ENCODE results near the gene UBQLN4. TPM values are rescaled to one million over a fixed set of nuclear protein-coding genes. Genes with fewer than 3 reads are reported as not detected.

Gene UBQLN4
- polyA plus RNA-seq, 1 donor from 2014 or later = 34.9 TPM

DNA sequence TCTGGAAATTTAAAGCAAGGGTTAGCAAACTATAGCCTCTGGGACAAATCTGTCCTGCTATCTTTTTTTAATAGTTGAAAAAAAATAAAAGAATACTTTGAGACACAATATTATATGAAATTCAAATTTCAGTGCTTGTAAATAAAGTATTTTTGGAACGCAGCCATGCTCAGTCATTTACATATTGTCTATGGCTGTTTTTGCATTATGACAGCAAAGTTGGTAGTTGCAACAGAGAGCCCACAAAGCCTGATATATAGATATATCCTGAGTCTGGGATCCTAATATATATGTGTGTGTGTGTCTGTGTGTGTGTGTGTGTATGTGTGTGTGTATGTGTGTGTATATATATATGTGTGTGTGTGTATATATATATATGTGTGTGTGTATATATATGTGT, 53.6 kb downstream of the UBQLN4 start:
- H3F3A ChIP-seq (ENCODE audit: insufficient read depth, low read length, poor library complexity, severe bottlenecking) = no peaks in the 10 kb centered on the region
- H3K9ac ChIP-seq (ENCODE audit: low read length) = no peak overlapping the region
- H3K4me3 ChIP-seq (ENCODE audit: low read length) = no peak overlapping the region
- no peaks in the 10 kb centered on the region for H4K20me1 ChIP-seq (ENCODE audit: insufficient read depth)
- no peaks in the 10 kb centered on the region for H3K9me3 ChIP-seq (ENCODE audit: low read length)
- no peak overlapping the region for H3K4me2 ChIP-seq (ENCODE audit: low read length)
- no peaks in the 10 kb centered on the region for H3K36me3 ChIP-seq (ENCODE audit: insufficient read depth, low read length)
- no peaks in the 10 kb centered on the region for H3K9me2 ChIP-seq (ENCODE audit: insufficient read depth, low read length)
- no peak overlapping the region for H2AFZ ChIP-seq (ENCODE audit: low read depth, low read length)
- H3K79me2 ChIP-seq (replicated peaks; ENCODE audit: insufficient read depth, low read length) = no peaks in the 10 kb centered on the region
- H3K27ac ChIP-seq (ENCODE audit: low read length) = no peak overlapping the region
- H3K27me3 ChIP-seq (ENCODE audit: insufficient read depth, low read depth, low read length) = no peaks in the 10 kb centered on the region
- TF ChIP-seq RAD21 (conservative IDR thresholded peaks at IDR 0.05) = no peak
- no peak for TF ChIP-seq TAF1 (IDR thresholded peaks at IDR 0.05; ENCODE audit: low read depth)
- TF ChIP-seq, protein P1, sequence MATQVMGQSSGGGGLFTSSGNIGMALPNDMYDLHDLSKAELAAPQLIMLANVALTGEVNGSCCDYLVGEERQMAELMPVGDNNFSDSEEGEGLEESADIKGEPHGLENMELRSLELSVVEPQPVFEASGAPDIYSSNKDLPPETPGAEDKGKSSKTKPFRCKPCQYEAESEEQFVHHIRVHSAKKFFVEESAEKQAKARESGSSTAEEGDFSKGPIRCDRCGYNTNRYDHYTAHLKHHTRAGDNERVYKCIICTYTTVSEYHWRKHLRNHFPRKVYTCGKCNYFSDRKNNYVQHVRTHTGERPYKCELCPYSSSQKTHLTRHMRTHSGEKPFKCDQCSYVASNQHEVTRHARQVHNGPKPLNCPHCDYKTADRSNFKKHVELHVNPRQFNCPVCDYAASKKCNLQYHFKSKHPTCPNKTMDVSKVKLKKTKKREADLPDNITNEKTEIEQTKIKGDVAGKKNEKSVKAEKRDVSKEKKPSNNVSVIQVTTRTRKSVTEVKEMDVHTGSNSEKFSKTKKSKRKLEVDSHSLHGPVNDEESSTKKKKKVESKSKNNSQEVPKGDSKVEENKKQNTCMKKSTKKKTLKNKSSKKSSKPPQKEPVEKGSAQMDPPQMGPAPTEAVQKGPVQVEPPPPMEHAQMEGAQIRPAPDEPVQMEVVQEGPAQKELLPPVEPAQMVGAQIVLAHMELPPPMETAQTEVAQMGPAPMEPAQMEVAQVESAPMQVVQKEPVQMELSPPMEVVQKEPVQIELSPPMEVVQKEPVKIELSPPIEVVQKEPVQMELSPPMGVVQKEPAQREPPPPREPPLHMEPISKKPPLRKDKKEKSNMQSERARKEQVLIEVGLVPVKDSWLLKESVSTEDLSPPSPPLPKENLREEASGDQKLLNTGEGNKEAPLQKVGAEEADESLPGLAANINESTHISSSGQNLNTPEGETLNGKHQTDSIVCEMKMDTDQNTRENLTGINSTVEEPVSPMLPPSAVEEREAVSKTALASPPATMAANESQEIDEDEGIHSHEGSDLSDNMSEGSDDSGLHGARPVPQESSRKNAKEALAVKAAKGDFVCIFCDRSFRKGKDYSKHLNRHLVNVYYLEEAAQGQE (IDR thresholded peaks at IDR 0.05; ENCODE audit: borderline replicate concordance) = no peak

DNA sequence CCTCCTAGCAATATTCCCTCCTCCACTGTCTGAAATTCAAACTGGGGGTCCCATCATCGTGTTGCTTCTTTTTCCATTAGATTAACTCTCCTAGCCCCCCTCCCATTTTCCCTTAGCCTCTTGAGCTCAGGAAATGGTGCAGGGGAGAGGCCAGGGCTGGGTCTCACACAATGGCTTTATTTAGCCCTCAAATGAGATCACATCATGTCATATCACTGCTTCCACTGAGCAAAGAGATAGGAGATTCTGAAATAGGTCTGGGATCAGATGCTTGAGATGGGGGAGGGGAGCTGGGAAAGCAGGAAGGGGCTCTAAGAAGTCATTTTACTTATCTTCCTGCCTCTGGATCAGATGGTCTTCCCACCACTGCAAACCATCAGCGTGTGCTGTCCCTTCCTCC, 57.4 kb downstream of the UBQLN4 start:
- no peak overlapping the region for H2AFZ ChIP-seq (ENCODE audit: low read depth, low read length)

DNA sequence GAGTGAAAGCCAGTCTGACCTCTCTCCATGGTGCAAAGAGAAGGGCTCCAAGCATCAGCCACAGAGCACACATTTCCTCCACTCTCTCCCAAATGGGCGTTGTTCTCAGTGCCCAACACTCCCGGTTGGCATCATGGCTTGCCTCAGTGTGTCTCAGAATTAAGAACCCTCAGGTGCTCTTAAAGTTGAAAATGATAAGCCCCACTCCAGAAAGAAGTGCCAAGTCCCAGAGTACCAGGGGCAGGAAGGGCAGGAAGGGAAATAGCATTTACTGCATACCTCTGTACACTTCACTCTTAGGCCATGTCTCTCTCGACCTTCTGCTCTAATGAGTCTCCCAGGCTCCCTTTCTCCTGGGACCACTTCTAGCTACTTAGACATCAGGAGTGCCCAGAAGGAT, 60.0 kb downstream of the UBQLN4 start:
- H3F3A ChIP-seq (ENCODE audit: insufficient read depth, low read length, poor library complexity, severe bottlenecking) = no peaks in the 10 kb centered on the region
- no peaks in the 10 kb centered on the region for H4K20me1 ChIP-seq (ENCODE audit: insufficient read depth)
- H3K9ac ChIP-seq (ENCODE audit: low read length) = no peak overlapping the region
- no peaks in the 10 kb centered on the region for H3K36me3 ChIP-seq (ENCODE audit: insufficient read depth, low read length)
- TF ChIP-seq, protein P1 (IDR thresholded peaks at IDR 0.05; ENCODE audit: borderline replicate concordance) = no peak
- TF ChIP-seq POLR2AphosphoS5 (IDR thresholded peaks at IDR 0.05) (no peak), EP300 (conservative IDR thresholded peaks at IDR 0.05; ENCODE audit: poor library complexity, severe bottlenecking) (no peak), SMC3 (conservative IDR thresholded peaks at IDR 0.05; ENCODE audit: poor library complexity) (no peak), EZH2 (IDR thresholded peaks at IDR 0.05; ENCODE audit: borderline replicate concordance, insufficient read depth, low read length, poor library complexity, severe bottlenecking) (no peak), MXI1 (conservative IDR thresholded peaks at IDR 0.05; ENCODE audit: poor library complexity, severe bottlenecking) (no peak)
- no peak overlapping the region for H3K4me2 ChIP-seq (ENCODE audit: low read length)
- no peaks in the 10 kb centered on the region for H3K9me3 ChIP-seq (ENCODE audit: low read length)
- H3K27ac ChIP-seq (ENCODE audit: low read length) = no peak overlapping the region
- no peak overlapping the region for H2AFZ ChIP-seq (ENCODE audit: low read depth, low read length)
- no peaks in the 10 kb centered on the region for H3K79me2 ChIP-seq (replicated peaks; ENCODE audit: insufficient read depth, low read length)
- H3K9me2 ChIP-seq (ENCODE audit: insufficient read depth, low read length) = no peaks in the 10 kb centered on the region
- H3K27me3 ChIP-seq (ENCODE audit: insufficient read depth, low read depth, low read length) = no peaks in the 10 kb centered on the region
- no peak overlapping the region for H3K4me3 ChIP-seq (ENCODE audit: low read length)

More for the DNA sequence above, 57.4 kb downstream of the UBQLN4 start:
- no peak for TF ChIP-seq SMC3 (conservative IDR thresholded peaks at IDR 0.05; ENCODE audit: poor library complexity)
- H4K20me1 ChIP-seq (ENCODE audit: insufficient read depth) = no peaks in the 10 kb centered on the region
- H3K27me3 ChIP-seq (ENCODE audit: insufficient read depth, low read depth, low read length) = no peaks in the 10 kb centered on the region
- no peak overlapping the region for H3K9ac ChIP-seq (ENCODE audit: low read length)
- H3K4me3 ChIP-seq (ENCODE audit: low read length) = no peak overlapping the region
- no peaks in the 10 kb centered on the region for H3K9me3 ChIP-seq (ENCODE audit: low read length)
- H3K27ac ChIP-seq (ENCODE audit: low read length) = no peak overlapping the region
- H3K4me2 ChIP-seq (ENCODE audit: low read length) = no peak overlapping the region
- H3K36me3 ChIP-seq (ENCODE audit: insufficient read depth, low read length) = no peaks in the 10 kb centered on the region
- H3K79me2 ChIP-seq (replicated peaks; ENCODE audit: insufficient read depth, low read length) = no peaks in the 10 kb centered on the region
- H3K9me2 ChIP-seq (ENCODE audit: insufficient read depth, low read length) = no peaks in the 10 kb centered on the region
- H3F3A ChIP-seq (ENCODE audit: insufficient read depth, low read length, poor library complexity, severe bottlenecking) = no peaks in the 10 kb centered on the region

Data from neural cell (in vitro differentiated cells).